SU-DHL-6 (cell line): ENCODE results near the gene WWOX.

Experiments used
- EZH2phosphoT487 ChIP-seq: fragments of 200-600 bp; sonication (generic), shearing (Covaris generic); conservative IDR thresholded peaks from 2 replicates; pipeline ENCODE4 v1.6.1; 2018; ENCODE audit warnings: mild to moderate bottlenecking, antibody characterized with exemption, low read length, moderate library complexity, mixed read lengths
- TF ChIP-seq, protein P1 (sequence below): fragments of 200-600 bp; sonication (generic); IDR thresholded peaks from one replicate; pipeline ENCODE4 v1.5.1; 2017; ENCODE audit warnings: antibody characterized with exemption, mild to moderate bottlenecking, low read length, moderate library complexity; ENCODE audit not compliant: insufficient read depth, poor library complexity, severe bottlenecking

- TF ChIP-seq, protein P1, sequence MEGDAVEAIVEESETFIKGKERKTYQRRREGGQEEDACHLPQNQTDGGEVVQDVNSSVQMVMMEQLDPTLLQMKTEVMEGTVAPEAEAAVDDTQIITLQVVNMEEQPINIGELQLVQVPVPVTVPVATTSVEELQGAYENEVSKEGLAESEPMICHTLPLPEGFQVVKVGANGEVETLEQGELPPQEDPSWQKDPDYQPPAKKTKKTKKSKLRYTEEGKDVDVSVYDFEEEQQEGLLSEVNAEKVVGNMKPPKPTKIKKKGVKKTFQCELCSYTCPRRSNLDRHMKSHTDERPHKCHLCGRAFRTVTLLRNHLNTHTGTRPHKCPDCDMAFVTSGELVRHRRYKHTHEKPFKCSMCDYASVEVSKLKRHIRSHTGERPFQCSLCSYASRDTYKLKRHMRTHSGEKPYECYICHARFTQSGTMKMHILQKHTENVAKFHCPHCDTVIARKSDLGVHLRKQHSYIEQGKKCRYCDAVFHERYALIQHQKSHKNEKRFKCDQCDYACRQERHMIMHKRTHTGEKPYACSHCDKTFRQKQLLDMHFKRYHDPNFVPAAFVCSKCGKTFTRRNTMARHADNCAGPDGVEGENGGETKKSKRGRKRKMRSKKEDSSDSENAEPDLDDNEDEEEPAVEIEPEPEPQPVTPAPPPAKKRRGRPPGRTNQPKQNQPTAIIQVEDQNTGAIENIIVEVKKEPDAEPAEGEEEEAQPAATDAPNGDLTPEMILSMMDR: peak; percentile 94
- TF ChIP-seq EZH2phosphoT487: no peak
Measured at GRCh38 chr16:78437352-78437968, 338.0 kb downstream of the WWOX start.
